Astrocyte (in vitro differentiated cells and primary cell): ENCODE data around the gene SLC16A7. TPM values are rescaled to one million over a fixed set of nuclear protein-coding genes. Genes with fewer than 3 reads are reported as not detected.

Experiments used
- DNase-seq: peaks from one replicate; pipeline ENCODE4 v3.0.0-alpha.2; 2010; ENCODE audit warnings: low read depth
- FAIRE-seq: peaks from 2 replicates; lab custom pipeline; 2011; peaks lifted over from hg19 to GRCh38; lab: Jason Lieb, UNC
- H2AFZ ChIP-seq: 2 replicates; pipeline ENCODE4 v1.6.0; 2012; ENCODE audit warnings: low read depth, low read length, inconsistent platforms
- H3K27ac ChIP-seq: 2 replicates; pipeline ENCODE4 v1.5.1; 2011; ENCODE audit warnings: low read depth, low read length, inconsistent platforms
- H3K27me3 ChIP-seq: 2 replicates; pipeline ENCODE4 v1.6.0; 2011; ENCODE audit warnings: low read length, inconsistent platforms; ENCODE audit not compliant: insufficient read depth
- H3K36me3 ChIP-seq: 2 replicates; pipeline ENCODE4 v1.5.1; 2011; ENCODE audit warnings: low read length, inconsistent platforms; ENCODE audit not compliant: insufficient read depth
- H3K4me1 ChIP-seq: 2 replicates; pipeline ENCODE4 v1.5.1; 2011; ENCODE audit warnings: low read length, inconsistent platforms; ENCODE audit not compliant: insufficient read depth
- H3K4me2 ChIP-seq: 2 replicates; pipeline ENCODE4 v1.6.0; 2012; ENCODE audit warnings: low read length, inconsistent platforms
- H3K4me3 ChIP-seq: 2 replicates; pipeline ENCODE4 v1.5.1; 2011; ENCODE audit warnings: low read depth, mild to moderate bottlenecking, low read length, inconsistent platforms; ENCODE audit not compliant: insufficient read depth
- H3K79me2 ChIP-seq: 2 replicates; pipeline ENCODE4 v1.6.0; 2012; ENCODE audit warnings: mild to moderate bottlenecking, low read length, inconsistent platforms; ENCODE audit not compliant: insufficient read depth
- H3K9ac ChIP-seq: 2 replicates; pipeline ENCODE4 v1.6.0; 2012; ENCODE audit warnings: mild to moderate bottlenecking, low read length, inconsistent platforms
- H3K9me3 ChIP-seq: 2 replicates; pipeline ENCODE4 v1.5.1; 2012; ENCODE audit warnings: low read depth, mild to moderate bottlenecking, low read length, inconsistent platforms; ENCODE audit not compliant: insufficient read depth
- H4K20me1 ChIP-seq: 2 replicates; pipeline ENCODE4 v1.6.0; 2012; ENCODE audit warnings: low read length, inconsistent platforms; ENCODE audit not compliant: insufficient read depth
- H3K27ac Mint-ChIP-seq: one replicate; pipeline ENCODE4 v1.8.0; 2021; ENCODE audit warnings: mild to moderate bottlenecking, mixed read lengths; ENCODE audit not compliant: unreplicated experiment
- H3K27me3 Mint-ChIP-seq: one replicate; pipeline ENCODE4 v1.8.0; 2021; ENCODE audit warnings: low read depth, mixed read lengths; ENCODE audit not compliant: unreplicated experiment
- H3K36me3 Mint-ChIP-seq: one replicate; pipeline ENCODE4 v1.8.0; 2021; ENCODE audit warnings: low read depth, mixed read lengths; ENCODE audit not compliant: unreplicated experiment
- H3K4me1 Mint-ChIP-seq: one replicate; pipeline ENCODE4 v1.8.0; 2021; ENCODE audit warnings: low read depth, mixed read lengths; ENCODE audit not compliant: unreplicated experiment
- H3K4me3 Mint-ChIP-seq: one replicate; pipeline ENCODE4 v1.8.0; 2021; ENCODE audit warnings: mild to moderate bottlenecking, moderate library complexity, mixed read lengths; ENCODE audit not compliant: unreplicated experiment
- H3K9me3 Mint-ChIP-seq: one replicate; pipeline ENCODE4 v1.8.0; 2021; ENCODE audit warnings: mild to moderate bottlenecking, mixed read lengths; ENCODE audit not compliant: unreplicated experiment
- EZH2 ChIP-seq: IDR thresholded peaks from 2 replicates; pipeline ENCODE4 v1.6.1; 2012; ENCODE audit warnings: mild to moderate bottlenecking, low read length, inconsistent platforms; ENCODE audit not compliant: insufficient read depth
- total RNA-seq: library from RNA; stranded (reverse); gene quantifications from 2 replicates; pipeline ENCODE4 v1.2.1, GENCODE V29; 2021
- TF ChIP-seq, protein P1 (sequence below): IDR thresholded peaks from 2 replicates; pipeline ENCODE4 v1.5.1; 2011; ENCODE audit warnings: low read depth, mild to moderate bottlenecking, inconsistent platforms, low read length, moderate library complexity; ENCODE audit not compliant: insufficient read depth

SLC16A7 gene
- total RNA-seq, 1 donor from 2014 or later = 4.5 TPM

DNA sequence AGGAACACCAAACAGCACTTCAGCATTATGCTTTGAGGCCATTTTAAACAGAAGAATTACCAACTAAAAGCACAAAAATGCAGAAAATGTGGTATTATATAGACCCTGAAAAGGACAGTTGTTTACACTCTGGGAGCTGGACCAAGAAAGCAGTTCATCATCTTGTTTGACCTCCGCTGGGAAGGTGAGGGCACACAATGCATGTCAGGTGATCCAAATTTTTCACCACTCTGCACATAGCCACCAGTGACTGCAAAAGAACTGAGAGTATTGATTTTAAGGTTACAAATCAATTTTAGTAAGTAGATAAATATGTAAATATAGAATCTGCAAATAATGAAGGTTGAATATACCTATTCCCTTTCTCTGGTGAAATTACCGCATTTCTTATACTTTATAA lies 119.6 kb downstream of the SLC16A7 start:
- Histone ChIP-seq H3K9me3 (no peaks in the 10 kb centered on the region), H3K27ac (no peak overlapping the region), H2AFZ (no peak overlapping the region), H3K4me3 (no peak overlapping the region), H3K27me3 (no peaks in the 10 kb centered on the region), H3K79me2 (no peaks in the 10 kb centered on the region), H4K20me1 (no peaks in the 10 kb centered on the region), H3K4me1 (no peaks in the 10 kb centered on the region), H3K9ac (no peak overlapping the region), H3K4me2 (no peak overlapping the region), H3K36me3 (no peaks in the 10 kb centered on the region)
- Mint-ChIP-seq H3K27ac (no peak overlapping the region), H3K9me3 (no peaks in the 10 kb centered on the region), H3K27me3 (no peaks in the 10 kb centered on the region), H3K4me1 (no peaks in the 10 kb centered on the region), H3K36me3 (no peaks in the 10 kb centered on the region), H3K4me3 (no peak overlapping the region)
- FAIRE-seq = no peak
- DNase-seq = no peak
- TF ChIP-seq, protein P1, sequence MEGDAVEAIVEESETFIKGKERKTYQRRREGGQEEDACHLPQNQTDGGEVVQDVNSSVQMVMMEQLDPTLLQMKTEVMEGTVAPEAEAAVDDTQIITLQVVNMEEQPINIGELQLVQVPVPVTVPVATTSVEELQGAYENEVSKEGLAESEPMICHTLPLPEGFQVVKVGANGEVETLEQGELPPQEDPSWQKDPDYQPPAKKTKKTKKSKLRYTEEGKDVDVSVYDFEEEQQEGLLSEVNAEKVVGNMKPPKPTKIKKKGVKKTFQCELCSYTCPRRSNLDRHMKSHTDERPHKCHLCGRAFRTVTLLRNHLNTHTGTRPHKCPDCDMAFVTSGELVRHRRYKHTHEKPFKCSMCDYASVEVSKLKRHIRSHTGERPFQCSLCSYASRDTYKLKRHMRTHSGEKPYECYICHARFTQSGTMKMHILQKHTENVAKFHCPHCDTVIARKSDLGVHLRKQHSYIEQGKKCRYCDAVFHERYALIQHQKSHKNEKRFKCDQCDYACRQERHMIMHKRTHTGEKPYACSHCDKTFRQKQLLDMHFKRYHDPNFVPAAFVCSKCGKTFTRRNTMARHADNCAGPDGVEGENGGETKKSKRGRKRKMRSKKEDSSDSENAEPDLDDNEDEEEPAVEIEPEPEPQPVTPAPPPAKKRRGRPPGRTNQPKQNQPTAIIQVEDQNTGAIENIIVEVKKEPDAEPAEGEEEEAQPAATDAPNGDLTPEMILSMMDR = no peak
- no peak for TF ChIP-seq EZH2

DNA sequence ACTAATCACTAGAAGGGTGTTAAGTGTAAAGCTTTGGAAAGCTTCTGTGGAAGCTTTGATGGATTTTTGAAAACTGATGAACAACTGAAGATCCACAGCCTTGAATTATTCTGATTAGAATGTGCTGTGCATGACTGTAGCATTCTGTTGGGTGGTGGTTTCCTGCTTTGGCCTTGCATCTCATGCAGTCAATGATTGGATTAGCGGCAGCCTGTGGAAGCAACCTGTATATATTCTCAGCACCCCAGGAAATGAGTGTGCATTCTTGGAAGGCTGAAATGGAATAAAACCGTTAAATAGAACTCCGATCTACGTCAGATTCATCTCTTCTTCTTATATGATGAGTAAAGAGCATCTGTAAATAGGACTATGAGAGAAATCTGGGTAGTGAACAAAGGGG lies 120.2 kb downstream of the SLC16A7 start:
- FAIRE-seq (no peak), DNase-seq (no peak)
- H3K27ac Mint-ChIP-seq = no peak overlapping the region

DNA sequence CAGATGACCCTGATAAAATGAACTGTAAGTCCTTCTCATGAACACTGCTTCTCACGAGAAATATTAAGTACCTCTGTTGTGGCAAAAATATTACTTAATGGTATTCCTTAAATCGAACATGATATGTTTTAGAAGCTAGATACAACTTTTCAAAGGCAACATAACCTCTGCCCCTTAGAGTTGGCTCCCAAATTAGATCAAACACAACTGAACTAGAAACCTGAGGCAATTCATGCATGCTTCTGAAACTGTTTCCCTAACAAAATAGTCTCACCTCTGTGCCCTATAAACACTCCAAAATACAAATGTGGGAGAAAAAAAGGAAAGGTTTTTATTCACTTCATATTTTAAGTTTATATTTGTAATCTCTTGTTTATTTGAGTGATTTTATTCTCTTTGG lies 121.6 kb downstream of the SLC16A7 start:
- Histone ChIP-seq H3K9me3 (no peaks in the 10 kb centered on the region), H3K4me2 (no peak overlapping the region), H3K27ac (no peak overlapping the region), H3K9ac (no peak overlapping the region), H4K20me1 (no peaks in the 10 kb centered on the region), H3K36me3 (no peaks in the 10 kb centered on the region), H3K79me2 (no peaks in the 10 kb centered on the region), H2AFZ (no peak overlapping the region), H3K4me1 (no peaks in the 10 kb centered on the region), H3K27me3 (no peaks in the 10 kb centered on the region), H3K4me3 (no peak overlapping the region)
- no peak overlapping the region for H3K27ac Mint-ChIP-seq
- no peaks in the 10 kb centered on the region for H3K9me3 Mint-ChIP-seq
- no peaks in the 10 kb centered on the region for H3K27me3 Mint-ChIP-seq
- FAIRE-seq (no peak), DNase-seq (no peak)
- H3K4me3 Mint-ChIP-seq = no peak overlapping the region
- no peaks in the 10 kb centered on the region for H3K4me1 Mint-ChIP-seq
- H3K36me3 Mint-ChIP-seq = no peaks in the 10 kb centered on the region
- TF ChIP-seq, protein P1 = no peak
- TF ChIP-seq EZH2 = no peak

More for the DNA sequence above, 120.2 kb downstream of the SLC16A7 start:
- H3K4me1 ChIP-seq = no peaks in the 10 kb centered on the region
- no peaks in the 10 kb centered on the region for H3K4me1 Mint-ChIP-seq
- H3K36me3 Mint-ChIP-seq = no peaks in the 10 kb centered on the region
- H3K4me2 ChIP-seq = no peak overlapping the region
- H3K9ac ChIP-seq = no peak overlapping the region
- H3K27me3 ChIP-seq = no peaks in the 10 kb centered on the region
- no peaks in the 10 kb centered on the region for H3K79me2 ChIP-seq
- no peaks in the 10 kb centered on the region for H3K36me3 ChIP-seq
- H4K20me1 ChIP-seq = no peaks in the 10 kb centered on the region
- H3K9me3 ChIP-seq = no peaks in the 10 kb centered on the region
- H3K4me3 ChIP-seq = no peak overlapping the region
- H3K4me3 Mint-ChIP-seq = no peak overlapping the region
- H3K27me3 Mint-ChIP-seq = no peaks in the 10 kb centered on the region
- H2AFZ ChIP-seq = no peak overlapping the region
- H3K9me3 Mint-ChIP-seq = no peaks in the 10 kb centered on the region
- no peak overlapping the region for H3K27ac ChIP-seq
- TF ChIP-seq, protein P1 = no peak
- no peak for TF ChIP-seq EZH2
